Astrocyte (in vitro differentiated cells and primary cell): ENCODE results near the gene TMEM132E. TPM values are rescaled to one million over a fixed set of nuclear protein-coding genes. Genes with fewer than 3 reads are reported as not detected.

Source experiments
- DNase-seq: peaks from one replicate; pipeline ENCODE4 v3.0.0-alpha.2; 2010; ENCODE audit warnings: low read depth
- FAIRE-seq: peaks from 2 replicates; lab custom pipeline; 2011; peaks lifted over from hg19 to GRCh38; lab: Jason Lieb, UNC
- H2AFZ ChIP-seq: 2 replicates; pipeline ENCODE4 v1.6.0; 2012; ENCODE audit warnings: low read depth, low read length, inconsistent platforms
- H3K27ac ChIP-seq: 2 replicates; pipeline ENCODE4 v1.5.1; 2011; ENCODE audit warnings: low read depth, low read length, inconsistent platforms
- H3K27me3 ChIP-seq: 2 replicates; pipeline ENCODE4 v1.6.0; 2011; ENCODE audit warnings: low read length, inconsistent platforms; ENCODE audit not compliant: insufficient read depth
- H3K36me3 ChIP-seq: 2 replicates; pipeline ENCODE4 v1.5.1; 2011; ENCODE audit warnings: low read length, inconsistent platforms; ENCODE audit not compliant: insufficient read depth
- H3K4me1 ChIP-seq: 2 replicates; pipeline ENCODE4 v1.5.1; 2011; ENCODE audit warnings: low read length, inconsistent platforms; ENCODE audit not compliant: insufficient read depth
- H3K4me2 ChIP-seq: 2 replicates; pipeline ENCODE4 v1.6.0; 2012; ENCODE audit warnings: low read length, inconsistent platforms
- H3K4me3 ChIP-seq: 2 replicates; pipeline ENCODE4 v1.5.1; 2011; ENCODE audit warnings: low read depth, mild to moderate bottlenecking, low read length, inconsistent platforms; ENCODE audit not compliant: insufficient read depth
- H3K79me2 ChIP-seq: 2 replicates; pipeline ENCODE4 v1.6.0; 2012; ENCODE audit warnings: mild to moderate bottlenecking, low read length, inconsistent platforms; ENCODE audit not compliant: insufficient read depth
- H3K9ac ChIP-seq: 2 replicates; pipeline ENCODE4 v1.6.0; 2012; ENCODE audit warnings: mild to moderate bottlenecking, low read length, inconsistent platforms
- H3K9me3 ChIP-seq: 2 replicates; pipeline ENCODE4 v1.5.1; 2012; ENCODE audit warnings: low read depth, mild to moderate bottlenecking, low read length, inconsistent platforms; ENCODE audit not compliant: insufficient read depth
- H4K20me1 ChIP-seq: 2 replicates; pipeline ENCODE4 v1.6.0; 2012; ENCODE audit warnings: low read length, inconsistent platforms; ENCODE audit not compliant: insufficient read depth
- H3K27ac Mint-ChIP-seq: one replicate; pipeline ENCODE4 v1.8.0; 2021; ENCODE audit warnings: mild to moderate bottlenecking, mixed read lengths; ENCODE audit not compliant: unreplicated experiment
- H3K27me3 Mint-ChIP-seq: one replicate; pipeline ENCODE4 v1.8.0; 2021; ENCODE audit warnings: low read depth, mixed read lengths; ENCODE audit not compliant: unreplicated experiment
- H3K36me3 Mint-ChIP-seq: one replicate; pipeline ENCODE4 v1.8.0; 2021; ENCODE audit warnings: low read depth, mixed read lengths; ENCODE audit not compliant: unreplicated experiment
- H3K4me1 Mint-ChIP-seq: one replicate; pipeline ENCODE4 v1.8.0; 2021; ENCODE audit warnings: low read depth, mixed read lengths; ENCODE audit not compliant: unreplicated experiment
- H3K4me3 Mint-ChIP-seq: one replicate; pipeline ENCODE4 v1.8.0; 2021; ENCODE audit warnings: mild to moderate bottlenecking, moderate library complexity, mixed read lengths; ENCODE audit not compliant: unreplicated experiment
- H3K9me3 Mint-ChIP-seq: one replicate; pipeline ENCODE4 v1.8.0; 2021; ENCODE audit warnings: mild to moderate bottlenecking, mixed read lengths; ENCODE audit not compliant: unreplicated experiment
- EZH2 ChIP-seq: IDR thresholded peaks from 2 replicates; pipeline ENCODE4 v1.6.1; 2012; ENCODE audit warnings: mild to moderate bottlenecking, low read length, inconsistent platforms; ENCODE audit not compliant: insufficient read depth
- total RNA-seq: library from RNA; stranded (reverse); gene quantifications from 2 replicates; pipeline ENCODE4 v1.2.1, GENCODE V29; 2021
- TF ChIP-seq, protein P1 (sequence below): IDR thresholded peaks from 2 replicates; pipeline ENCODE4 v1.5.1; 2011; ENCODE audit warnings: low read depth, mild to moderate bottlenecking, inconsistent platforms, low read length, moderate library complexity; ENCODE audit not compliant: insufficient read depth

Gene TMEM132E
- total RNA-seq, 1 donor from 2014 or later = 0.18 TPM

DNA sequence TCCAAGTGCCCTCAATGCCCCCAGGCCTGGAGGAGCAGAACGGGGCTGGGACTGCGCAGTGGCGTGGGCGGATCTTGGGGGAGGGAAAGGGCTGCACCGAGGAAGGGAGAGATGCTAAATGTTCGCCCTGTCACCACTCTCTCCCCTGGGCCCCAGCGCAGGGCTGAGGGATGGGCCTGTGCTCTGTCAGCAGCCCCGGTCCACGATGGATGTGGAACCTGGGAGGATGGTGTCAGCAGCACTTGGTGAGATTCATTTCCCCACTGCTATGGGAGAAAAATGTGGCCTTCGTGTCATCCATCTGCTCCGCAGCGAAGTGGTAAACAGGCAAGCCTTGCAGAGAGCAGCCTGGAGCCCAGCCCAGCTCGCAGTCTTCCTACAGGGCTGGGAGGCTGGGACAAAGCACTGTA, 72.0 kb downstream of the TMEM132E start:
- Histone ChIP-seq H3K36me3 (no peaks in the 10 kb centered on the region), H3K27me3 (no peaks in the 10 kb centered on the region), H2AFZ (no peak overlapping the region), H3K4me2 (no peak overlapping the region), H3K9ac (no peak overlapping the region), H3K4me1 (no peaks in the 10 kb centered on the region), H4K20me1 (no peaks in the 10 kb centered on the region), H3K79me2 (no peaks in the 10 kb centered on the region), H3K9me3 (no peaks in the 10 kb centered on the region), H3K4me3 (no peak overlapping the region), H3K27ac (no peak overlapping the region)
- no peak for FAIRE-seq
- TF ChIP-seq, protein P1, sequence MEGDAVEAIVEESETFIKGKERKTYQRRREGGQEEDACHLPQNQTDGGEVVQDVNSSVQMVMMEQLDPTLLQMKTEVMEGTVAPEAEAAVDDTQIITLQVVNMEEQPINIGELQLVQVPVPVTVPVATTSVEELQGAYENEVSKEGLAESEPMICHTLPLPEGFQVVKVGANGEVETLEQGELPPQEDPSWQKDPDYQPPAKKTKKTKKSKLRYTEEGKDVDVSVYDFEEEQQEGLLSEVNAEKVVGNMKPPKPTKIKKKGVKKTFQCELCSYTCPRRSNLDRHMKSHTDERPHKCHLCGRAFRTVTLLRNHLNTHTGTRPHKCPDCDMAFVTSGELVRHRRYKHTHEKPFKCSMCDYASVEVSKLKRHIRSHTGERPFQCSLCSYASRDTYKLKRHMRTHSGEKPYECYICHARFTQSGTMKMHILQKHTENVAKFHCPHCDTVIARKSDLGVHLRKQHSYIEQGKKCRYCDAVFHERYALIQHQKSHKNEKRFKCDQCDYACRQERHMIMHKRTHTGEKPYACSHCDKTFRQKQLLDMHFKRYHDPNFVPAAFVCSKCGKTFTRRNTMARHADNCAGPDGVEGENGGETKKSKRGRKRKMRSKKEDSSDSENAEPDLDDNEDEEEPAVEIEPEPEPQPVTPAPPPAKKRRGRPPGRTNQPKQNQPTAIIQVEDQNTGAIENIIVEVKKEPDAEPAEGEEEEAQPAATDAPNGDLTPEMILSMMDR = no peak
- TF ChIP-seq EZH2 = no peak
- Mint-ChIP-seq H3K36me3 (no peaks in the 10 kb centered on the region), H3K27me3 (peaks cover 65% of the 10 kb centered on the region), H3K27ac (no peak overlapping the region), H3K9me3 (peaks cover 4% of the 10 kb centered on the region), H3K4me1 (no peaks in the 10 kb centered on the region), H3K4me3 (no peak overlapping the region)
- DNase-seq = no peak

DNA sequence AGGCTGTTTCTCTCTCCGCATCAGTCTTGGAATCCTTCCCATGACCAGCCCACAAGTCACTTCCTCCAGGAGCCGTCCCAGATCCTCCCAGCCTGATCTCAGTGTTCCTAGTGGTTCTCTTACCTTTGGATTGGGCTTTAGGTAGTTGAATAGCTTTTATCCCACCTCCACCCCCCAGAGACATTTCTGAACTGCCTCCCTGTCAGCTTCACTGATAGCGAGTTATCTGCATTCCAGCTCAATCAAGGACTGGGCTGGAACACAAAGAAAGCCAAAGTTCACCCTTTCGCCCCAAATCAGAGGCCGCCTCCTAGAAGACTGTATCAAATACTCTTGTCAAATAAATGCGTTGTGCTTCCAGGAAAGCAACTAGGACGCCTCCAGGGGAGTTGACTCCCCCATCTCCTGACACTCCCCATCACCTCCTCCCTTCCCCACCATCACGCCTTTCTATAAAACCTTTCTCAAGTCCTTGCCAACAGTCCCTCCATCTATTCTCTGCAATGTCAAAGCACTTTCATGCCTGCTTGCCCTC, 72.7 kb downstream of the TMEM132E start:
- Mint-ChIP-seq H3K27ac (no peak overlapping the region), H3K4me1 (no peaks in the 10 kb centered on the region), H3K36me3 (no peaks in the 10 kb centered on the region), H3K4me3 (no peak overlapping the region), H3K27me3 (peaks cover 61% of the 10 kb centered on the region), H3K9me3 (peaks cover 4% of the 10 kb centered on the region)
- Histone ChIP-seq H3K9me3 (no peaks in the 10 kb centered on the region), H3K4me3 (no peak overlapping the region), H3K36me3 (no peaks in the 10 kb centered on the region), H3K27ac (no peak overlapping the region), H3K4me1 (no peaks in the 10 kb centered on the region), H2AFZ (no peak overlapping the region), H3K27me3 (no peaks in the 10 kb centered on the region), H3K79me2 (no peaks in the 10 kb centered on the region), H3K4me2 (no peak overlapping the region), H3K9ac (no peak overlapping the region), H4K20me1 (no peaks in the 10 kb centered on the region)
- FAIRE-seq = no peak
- no peak for DNase-seq
- TF ChIP-seq, protein P1 = no peak
- TF ChIP-seq EZH2 = no peak

DNA sequence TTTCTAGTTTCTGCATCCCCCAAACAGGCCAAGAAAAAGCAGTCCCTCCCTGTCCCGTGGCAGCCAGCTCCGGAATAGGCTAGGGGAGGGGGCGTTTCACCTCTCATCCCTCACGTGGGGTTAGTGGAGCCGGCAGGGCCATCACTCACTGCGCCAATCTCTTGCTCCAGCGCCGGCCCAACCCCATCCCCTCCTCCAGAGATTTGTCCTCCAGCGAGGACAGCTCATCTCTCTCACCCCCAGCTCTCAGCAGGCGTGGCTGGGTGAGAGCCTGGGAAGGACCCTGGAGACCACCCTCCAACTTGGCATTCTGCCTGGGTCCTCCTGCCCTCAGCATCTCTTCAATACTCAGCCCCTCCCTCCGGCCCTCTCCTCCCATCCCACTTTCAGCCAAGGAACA, 74.1 kb downstream of the TMEM132E start:
- Histone ChIP-seq H3K9me3 (no peaks in the 10 kb centered on the region), H3K4me2 (no peak overlapping the region), H4K20me1 (no peaks in the 10 kb centered on the region), H3K27ac (no peak overlapping the region), H3K9ac (no peak overlapping the region), H3K36me3 (no peaks in the 10 kb centered on the region), H2AFZ (no peak overlapping the region), H3K4me1 (no peaks in the 10 kb centered on the region), H3K79me2 (no peaks in the 10 kb centered on the region), H3K4me3 (no peak overlapping the region), H3K27me3 (no peaks in the 10 kb centered on the region)
- Mint-ChIP-seq H3K27ac (no peak overlapping the region), H3K4me3 (no peak overlapping the region), H3K4me1 (no peaks in the 10 kb centered on the region), H3K27me3 (peaks cover 54% of the 10 kb centered on the region), H3K36me3 (no peaks in the 10 kb centered on the region), H3K9me3 (peaks cover 4% of the 10 kb centered on the region)
- no peak for DNase-seq
- TF ChIP-seq, protein P1 = no peak
- no peak for TF ChIP-seq EZH2
- no peak for FAIRE-seq
